PFSK-1 (cell line): ENCODE results near the gene PLEKHM1.

Experiments
- FOXP2 ChIP-seq: optimal IDR thresholded peaks from 2 replicates; pipeline ENCODE3; 2011; ENCODE audit warnings: borderline replicate concordance, control low read depth, inconsistent platforms; ENCODE audit not compliant: insufficient read depth; ENCODE audit errors: extremely low read length, extremely low read depth
- POLR2AphosphoS5 ChIP-seq: IDR thresholded peaks from 2 replicates; pipeline ENCODE4 v1.6.1; 2012; ENCODE audit warnings: low read depth, mild to moderate bottlenecking, control low read depth, low read length, moderate library complexity
- REST ChIP-seq, 2 experiments: IDR thresholded peaks; 2 replicates each; pipeline versions ENCODE4 v1.6.1 to v1.8.0; 2011 to 2012; ENCODE audit warnings: low read depth in 2 of 2, low read length in 2 of 2, control low read depth in 1 of 2, inconsistent platforms in 1 of 2, mild to moderate bottlenecking in 1 of 2, moderate library complexity in 1 of 2; ENCODE audit not compliant: insufficient read depth in 1 of 2
- SIN3A ChIP-seq: IDR thresholded peaks from 2 replicates; pipeline ENCODE4 v1.6.1; 2012; ENCODE audit warnings: mild to moderate bottlenecking, low read length, moderate library complexity, borderline replicate concordance; ENCODE audit not compliant: insufficient read depth
- TAF1 ChIP-seq: IDR thresholded peaks from 2 replicates; pipeline ENCODE4 v1.6.1; 2012; ENCODE audit warnings: low read length, control low read depth, borderline replicate concordance; ENCODE audit not compliant: insufficient read depth

The PLEKHM1 gene

GRCh38 chr17:45409659-45410076, 80.9 kb downstream of the PLEKHM1 start:
- no peak for TF ChIP-seq POLR2AphosphoS5
- no peak for TF ChIP-seq FOXP2
- TF ChIP-seq TAF1: no peak
- TF ChIP-seq SIN3A: no peak
- TF ChIP-seq REST (IDR thresholded peaks at IDR 0.05; ENCODE audit: insufficient read depth in 1 of 2, low read depth in 2 of 2, low read length in 2 of 2): no peak

- no peak for TF ChIP-seq REST (IDR thresholded peaks at IDR 0.05; ENCODE audit: insufficient read depth in 1 of 2, low read depth in 2 of 2, low read length in 2 of 2)
- no peak for TF ChIP-seq FOXP2
- no peak for TF ChIP-seq POLR2AphosphoS5
- no peak for TF ChIP-seq SIN3A
- no peak for TF ChIP-seq TAF1
Observed at GRCh38 chr17:45408611-45409421, 81.7 kb downstream of the PLEKHM1 start.

GRCh38 chr17:45406107-45406506, 84.4 kb downstream of the PLEKHM1 start:
- TF ChIP-seq POLR2AphosphoS5: no peak

GRCh38 chr17:45405250-45406086, 85.1 kb downstream of the PLEKHM1 start:
- TF ChIP-seq POLR2AphosphoS5 (no peak), TAF1 (no peak), SIN3A (no peak), REST (IDR thresholded peaks at IDR 0.05; ENCODE audit: insufficient read depth in 1 of 2, low read depth in 2 of 2, low read length in 2 of 2) (no peak)

GRCh38 chr17:45404870-45405249, 85.7 kb downstream of the PLEKHM1 start:
- TF ChIP-seq SIN3A: no peak
- no peak for TF ChIP-seq FOXP2
- TF ChIP-seq REST (IDR thresholded peaks at IDR 0.05; ENCODE audit: insufficient read depth in 1 of 2, low read depth in 2 of 2, low read length in 2 of 2): no peak
- TF ChIP-seq POLR2AphosphoS5: no peak
- TF ChIP-seq TAF1: no peak
